Parathyroid adenoma (tissue), 2 donors: ENCODE data around the gene NRXN3.

Experiments used
- H2AFZ ChIP-seq: fragments of 300-600 bp; sonication (generic); one replicate; pipeline ENCODE4 v1.7.0; 2017; ENCODE audit warnings: antibody characterized with exemption, mild to moderate bottlenecking
- H3K27ac ChIP-seq: fragments of 300-600 bp; sonication (generic); one replicate; pipeline ENCODE4 v1.7.0; 2017
- H3K27me3 ChIP-seq: fragments of 300-600 bp; sonication (generic); one replicate; pipeline ENCODE4 v1.7.0; 2017; ENCODE audit warnings: low read length; ENCODE audit not compliant: control insufficient read depth, insufficient read depth
- H3K36me3 ChIP-seq: fragments of 300-600 bp; sonication (generic); one replicate; pipeline ENCODE4 v1.7.0; 2017; ENCODE audit warnings: low read length; ENCODE audit not compliant: control insufficient read depth, insufficient read depth
- H3K4me1 ChIP-seq: fragments of 300-600 bp; sonication (generic); one replicate; pipeline ENCODE4 v1.7.0; 2017; ENCODE audit warnings: control low read depth
- H3K4me2 ChIP-seq: fragments of 300-600 bp; sonication (generic); one replicate; pipeline ENCODE4 v1.7.0; 2017; ENCODE audit warnings: low read length
- H3K4me3 ChIP-seq: fragments of 300-600 bp; sonication (generic); one replicate; pipeline ENCODE4 v1.7.0; 2017; ENCODE audit warnings: low read depth, low read length
- H3K79me2 ChIP-seq: fragments of 300-600 bp; sonication (generic); one replicate; pipeline ENCODE4 v1.7.0; 2017; ENCODE audit warnings: control low read depth
- H3K9ac ChIP-seq: fragments of 300-600 bp; sonication (generic); one replicate; pipeline ENCODE4 v1.7.0; 2017; ENCODE audit warnings: mild to moderate bottlenecking
- H3K9me3 ChIP-seq: fragments of 300-600 bp; sonication (generic); one replicate; pipeline ENCODE4 v1.7.0; 2017; ENCODE audit warnings: low read length; ENCODE audit not compliant: control insufficient read depth
- CTCF ChIP-seq: fragments of 300-600 bp; sonication (generic); IDR thresholded peaks from one replicate; pipeline ENCODE4 v1.7.0; 2017; ENCODE audit warnings: antibody characterized with exemption, mild to moderate bottlenecking
- donor health status: primary hyperparathyroidism.

The NRXN3 gene

GRCh38 chr14:79417961-79418360, 1247.8 kb downstream of the NRXN3 start:
- no peak overlapping the region for H2AFZ ChIP-seq
- no peak overlapping the region for H3K27ac ChIP-seq
- no peak overlapping the region for H3K9ac ChIP-seq
- H3K4me2 ChIP-seq = no peak overlapping the region
- no peaks in the 10 kb centered on the region for H3K27me3 ChIP-seq
- no peak overlapping the region for H3K4me3 ChIP-seq
- no peaks in the 10 kb centered on the region for H3K36me3 ChIP-seq
- H3K4me1 ChIP-seq = peaks cover 7% of the 10 kb centered on the region
- H3K79me2 ChIP-seq = peaks cover 10% of the 10 kb centered on the region
- H3K9me3 ChIP-seq = no peaks in the 10 kb centered on the region
- TF ChIP-seq CTCF = no peak

DNA sequence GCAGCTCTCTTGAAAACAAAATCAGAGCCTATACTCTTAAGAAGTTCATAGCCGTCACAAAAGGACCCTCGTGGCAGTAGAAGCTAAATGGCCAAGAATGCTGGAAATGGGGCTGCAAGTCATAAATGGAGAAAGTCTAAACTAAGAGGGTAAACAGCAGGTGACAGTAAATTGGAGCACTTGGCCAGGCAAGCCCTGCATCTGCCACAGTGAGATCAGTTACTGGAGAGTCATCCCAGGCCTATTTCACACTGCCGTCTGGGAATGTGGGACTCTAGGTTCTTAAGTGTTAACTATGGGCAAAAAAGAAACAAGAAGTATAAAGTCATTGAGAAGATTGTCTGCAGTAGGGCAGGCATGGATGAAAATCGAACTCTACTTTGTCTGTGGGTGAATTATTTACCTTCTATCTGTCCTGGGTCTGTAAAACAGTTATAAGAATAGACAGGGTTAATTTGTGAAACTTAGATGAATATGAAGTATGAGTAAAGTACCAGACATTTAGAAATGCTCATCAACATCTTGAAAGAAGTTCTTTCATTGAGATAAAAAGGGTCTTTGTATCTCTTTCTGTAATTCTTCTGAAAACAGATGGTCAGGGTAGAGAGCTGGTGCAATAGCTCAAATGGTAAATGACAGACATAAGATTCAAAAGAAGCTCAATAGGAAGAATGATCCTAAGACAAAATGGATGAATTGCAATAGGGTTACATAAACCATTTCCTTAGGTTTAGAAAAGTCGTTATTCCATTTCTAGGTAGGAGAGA, 1248.7 kb downstream of the NRXN3 start:
- no peak overlapping the region for H3K27ac ChIP-seq
- H3K9me3 ChIP-seq = no peaks in the 10 kb centered on the region
- H3K79me2 ChIP-seq = peaks cover 10% of the 10 kb centered on the region
- no peak overlapping the region for H3K4me2 ChIP-seq
- no peak for TF ChIP-seq CTCF
- H3K9ac ChIP-seq = no peak overlapping the region
- H3K27me3 ChIP-seq = no peaks in the 10 kb centered on the region
- no peak overlapping the region for H3K4me3 ChIP-seq
- H3K4me1 ChIP-seq = peaks cover 4% of the 10 kb centered on the region
- H3K36me3 ChIP-seq = no peaks in the 10 kb centered on the region
- no peak overlapping the region for H2AFZ ChIP-seq

DNA sequence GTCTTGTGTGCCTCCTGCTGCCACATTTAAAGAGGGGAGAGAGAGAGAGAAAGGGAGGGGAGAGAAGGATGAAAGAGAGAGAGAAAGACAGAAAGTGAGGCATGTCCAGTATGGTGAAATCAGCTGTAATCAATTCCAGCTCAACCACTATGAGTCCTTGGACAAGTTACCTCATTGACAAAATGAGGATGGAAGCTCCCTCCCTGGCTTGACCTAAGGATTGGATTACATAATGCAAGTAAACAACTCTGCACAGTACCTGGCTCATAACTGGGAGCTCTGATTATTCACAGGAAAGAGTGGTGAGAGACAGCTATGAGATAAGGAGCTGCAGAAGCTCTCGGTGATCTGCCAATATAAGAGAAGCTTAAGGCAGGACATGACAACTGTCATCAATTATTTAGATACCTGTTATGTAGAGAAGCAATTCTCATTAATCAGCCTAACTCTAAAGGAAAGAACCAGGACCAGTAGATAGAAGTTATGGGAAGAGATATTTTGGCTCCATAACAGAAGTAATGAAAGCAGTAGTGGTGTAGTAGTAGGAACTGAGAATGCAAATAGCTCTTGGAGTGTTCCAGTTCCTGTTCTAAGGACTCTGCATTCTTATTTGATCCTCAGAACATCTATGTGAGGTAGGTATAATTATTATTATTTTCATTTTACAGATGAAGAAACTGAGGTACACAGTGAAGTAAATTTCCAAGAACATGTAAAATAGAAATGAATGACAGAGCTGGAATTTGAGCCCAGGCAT, 1249.6 kb downstream of the NRXN3 start:
- Histone ChIP-seq H3K27ac (no peak overlapping the region), H2AFZ (no peak overlapping the region), H3K4me1 (peaks cover 4% of the 10 kb centered on the region), H3K36me3 (no peaks in the 10 kb centered on the region), H3K4me2 (no peak overlapping the region), H3K27me3 (no peaks in the 10 kb centered on the region), H3K9ac (no peak overlapping the region), H3K79me2 (peaks cover 10% of the 10 kb centered on the region), H3K9me3 (no peaks in the 10 kb centered on the region), H3K4me3 (no peak overlapping the region)
- TF ChIP-seq CTCF = no peak

DNA sequence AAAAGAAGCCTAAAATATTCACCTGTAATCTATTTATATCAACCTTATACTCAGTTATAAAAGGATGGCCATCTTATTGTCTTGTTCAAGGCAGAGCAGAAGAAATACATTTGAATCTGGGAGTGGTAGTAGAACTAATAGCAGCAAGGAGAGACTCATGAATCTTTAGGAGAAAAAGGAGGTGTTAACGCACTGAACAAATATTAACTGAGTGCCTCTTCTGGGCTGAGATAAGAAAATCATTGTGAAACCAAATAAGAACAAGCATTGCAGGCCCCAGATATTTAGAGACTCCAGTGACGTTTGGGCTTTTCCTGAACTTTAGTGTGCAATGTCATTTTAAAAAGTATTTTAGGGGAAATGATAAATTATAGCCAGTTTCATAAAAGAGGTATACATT, 1250.6 kb downstream of the NRXN3 start:
- Histone ChIP-seq H3K4me1 (peaks cover 4% of the 10 kb centered on the region), H3K79me2 (peaks cover 10% of the 10 kb centered on the region), H3K4me3 (no peak overlapping the region), H2AFZ (no peak overlapping the region), H3K27me3 (no peaks in the 10 kb centered on the region), H3K9me3 (no peaks in the 10 kb centered on the region), H3K36me3 (no peaks in the 10 kb centered on the region), H3K27ac (no peak overlapping the region), H3K4me2 (no peak overlapping the region), H3K9ac (no peak overlapping the region)
- no peak for TF ChIP-seq CTCF
